CD14-positive monocyte (primary cell): Measurements from ENCODE around the gene ERBB4. TPM values are rescaled to one million over a fixed set of nuclear protein-coding genes. Genes with fewer than 3 reads are reported as not detected.

Experiments used
- DNase-seq, 3 donors: peaks; one replicate each; pipeline ENCODE4 v3.0.0-alpha.2; 2011 to 2022
- H2AFZ ChIP-seq: 2 replicates; pipeline ENCODE4 v1.6.0; 2012; ENCODE audit warnings: mild to moderate bottlenecking, low read depth, low read length, inconsistent platforms; ENCODE audit not compliant: insufficient read depth, poor library complexity, severe bottlenecking
- H3K27ac ChIP-seq, 2 donors: 1 replicate in 1 of 2; 2 replicates in 1 of 2; pipeline ENCODE4 v1.5.1; 2012 to 2013; ENCODE audit warnings: low read length in 2 of 2, control low read depth in 1 of 2, inconsistent platforms in 1 of 2, low read depth in 1 of 2, mild to moderate bottlenecking in 1 of 2
- H3K27me3 ChIP-seq, 2 donors: one replicate each; pipeline versions ENCODE4 v1.6.0 to v1.6.1; 2011 to 2013; ENCODE audit warnings: low read length in 2 of 2; ENCODE audit not compliant: control insufficient read depth in 2 of 2, insufficient read depth in 2 of 2
- H3K36me3 ChIP-seq, 2 donors: replicated peaks in 1 of 2; 1 replicate in 1 of 2; 2 replicates in 1 of 2; pipeline versions ENCODE4 v1.5.1 to v1.6.1; 2012 to 2013; ENCODE audit warnings: low read length in 2 of 2, control low read depth in 1 of 2, inconsistent platforms in 1 of 2, mild to moderate bottlenecking in 1 of 2; ENCODE audit not compliant: insufficient read depth in 2 of 2, control insufficient read depth in 1 of 2
- H3K4me1 ChIP-seq, 2 donors: 1 replicate in 1 of 2; 2 replicates in 1 of 2; pipeline versions ENCODE4 v1.5.1 to v1.6.1; 2012 to 2013; ENCODE audit warnings: low read length in 2 of 2, control low read depth in 1 of 2, inconsistent platforms in 1 of 2, mild to moderate bottlenecking in 1 of 2, moderate library complexity in 1 of 2; ENCODE audit not compliant: insufficient read depth in 2 of 2, control insufficient read depth in 1 of 2
- H3K4me2 ChIP-seq: replicated peaks from 2 replicates; pipeline ENCODE3; 2012; ENCODE audit warnings: low read length, moderate library complexity, mild to moderate bottlenecking; ENCODE audit not compliant: poor library complexity, severe bottlenecking; ENCODE audit errors: extremely low read depth
- H3K4me3 ChIP-seq, 3 experiments: fragments of 200-600 bp in 1 of 3; sonication (generic) in 1 of 3; replicated peaks in 1 of 3; 1 replicate in 2 of 3; 2 replicates in 1 of 3; pipeline ENCODE4 v1.5.1; 2011 to 2013; ENCODE audit warnings: low read length in 3 of 3, mild to moderate bottlenecking in 3 of 3, control low read depth in 2 of 3, low read depth in 2 of 3, inconsistent platforms in 1 of 3, moderate library complexity in 1 of 3
- H3K79me2 ChIP-seq: 2 replicates; pipeline ENCODE4 v1.6.0; 2012; ENCODE audit warnings: mild to moderate bottlenecking, control low read depth, inconsistent platforms, low read length, moderate library complexity; ENCODE audit not compliant: insufficient read depth
- H3K9ac ChIP-seq: 2 replicates; pipeline ENCODE4 v1.6.0; 2017; ENCODE audit warnings: low read length, mild to moderate bottlenecking; ENCODE audit not compliant: insufficient read depth, poor library complexity, severe bottlenecking
- H3K9me3 ChIP-seq, 2 donors: replicated peaks in 1 of 2; 1 replicate in 1 of 2; 2 replicates in 1 of 2; pipeline versions ENCODE4 v1.5.1 to v1.6.1; 2012 to 2013; ENCODE audit warnings: low read length in 2 of 2, control low read depth in 1 of 2; ENCODE audit not compliant: control insufficient read depth in 1 of 2, insufficient read depth in 1 of 2
- H4K20me1 ChIP-seq: 2 replicates; pipeline ENCODE4 v1.6.0; 2012; ENCODE audit warnings: mild to moderate bottlenecking, low read length, control low read depth, moderate library complexity; ENCODE audit not compliant: insufficient read depth
- H3K27ac Mint-ChIP-seq, 7 donors: one replicate each; pipeline ENCODE4 v1.8.0; 2020; ENCODE audit warnings: mild to moderate bottlenecking in 7 of 7, mixed read lengths in 7 of 7, moderate library complexity in 6 of 7, inconsistent platforms in 2 of 7
- H3K27me3 Mint-ChIP-seq, 3 donors: one replicate each; pipeline ENCODE4 v1.8.0; 2021 to 2022; ENCODE audit warnings: low read depth in 3 of 3, mild to moderate bottlenecking in 3 of 3, mixed read lengths in 3 of 3, moderate library complexity in 3 of 3, inconsistent platforms in 1 of 3
- H3K36me3 Mint-ChIP-seq, 2 donors: one replicate each; pipeline ENCODE4 v1.8.0; 2020; ENCODE audit warnings: mixed read lengths in 2 of 2, inconsistent platforms in 1 of 2, mild to moderate bottlenecking in 1 of 2
- H3K4me1 Mint-ChIP-seq: one replicate; pipeline ENCODE4 v1.8.0; 2020; ENCODE audit warnings: mild to moderate bottlenecking, mixed read lengths
- H3K4me3 Mint-ChIP-seq, 2 donors: one replicate each; pipeline ENCODE4 v1.8.0; 2020; ENCODE audit warnings: mild to moderate bottlenecking in 2 of 2, mixed read lengths in 2 of 2, moderate library complexity in 1 of 2
- H3K9me3 Mint-ChIP-seq, 7 donors: one replicate each; pipeline ENCODE4 v1.8.0; 2020 to 2022; ENCODE audit warnings: mixed read lengths in 7 of 7, mild to moderate bottlenecking in 6 of 7, moderate library complexity in 6 of 7, inconsistent platforms in 2 of 7
- CTCF ChIP-seq: fragments of 200-600 bp; IDR thresholded peaks from one replicate; pipeline ENCODE4 v1.8.0; 2022; ENCODE audit warnings: antibody characterized with exemption, mild to moderate bottlenecking
- WGBS: methylation state at CpG from one replicate; pipeline ENCODE4 v1.1.5; 2013; ENCODE audit warnings: missing lambda C conversion rate; ENCODE audit not compliant: insufficient coverage; 5-methylcytosine and 5-hydroxymethylcytosine counted together
- intact Hi-C, 2 donors: fragments of 100-400 bp; cut with micrococcal nuclease; formaldehyde crosslinking; loops; one replicate each; pipeline versions ENCODE4 v1.15.0 to v1.15.1; 2023
- polyA plus RNA-seq, 3 donors: library from polyadenylated mRNA; depleted of rRNA in 1 of 3; unstranded in 2 of 3; stranded (reverse) in 1 of 3; fragments of 300-500 nt in 2 of 3; fragments of >200 nt in 1 of 3; fragmentation: Illumina TruSeq in 2 of 3; gene quantifications; 1 replicate in 2 of 3; 2 replicates in 1 of 3; pipeline ENCODE4 v1.2.3, GENCODE V29; 2012 to 2021

Gene ERBB4
- polyA plus RNA-seq, 3 donors = not detected

GRCh38 chr2:212227755-212228154 is 310.8 kb downstream of the ERBB4 start:
- peaks cover 0 to 5% (median 0%) of the 10 kb centered on the region in 7 donors for H3K9me3 Mint-ChIP-seq
- no peak overlapping the region for H3K27ac Mint-ChIP-seq
- no peak overlapping the region for H3K27ac ChIP-seq
- H3K36me3 Mint-ChIP-seq = no peaks in the 10 kb centered on the region
- intact Hi-C loops = no loop called here
- no peaks in the 10 kb centered on the region for H3K27me3 ChIP-seq
- DNase-seq = no peak
- H3K4me3 Mint-ChIP-seq = no peak overlapping the region
- no peak overlapping the region for H3K4me3 ChIP-seq
- H3K4me1 ChIP-seq = no peaks in the 10 kb centered on the region
- no peak overlapping the region for H2AFZ ChIP-seq
- no peaks in the 10 kb centered on the region for H3K9me3 ChIP-seq
- H3K9ac ChIP-seq = no peak overlapping the region
- H3K27me3 Mint-ChIP-seq = peaks cover 0 to 1% (median 0%) of the 10 kb centered on the region in 3 donors
- no peaks in the 10 kb centered on the region for H4K20me1 ChIP-seq
- TF ChIP-seq CTCF = no peak
- no peak overlapping the region for H3K4me2 ChIP-seq
- H3K36me3 ChIP-seq = no peaks in the 10 kb centered on the region
- H3K4me1 Mint-ChIP-seq = no peaks in the 10 kb centered on the region
- WGBS = no CpG with 5 or more reads among the region's 4 CpGs
- H3K79me2 ChIP-seq = no peaks in the 10 kb centered on the region

- H3K27me3 Mint-ChIP-seq = peaks cover 0 to 1% (median 0%) of the 10 kb centered on the region in 3 donors
- no peaks in the 10 kb centered on the region for H3K36me3 ChIP-seq
- H3K27me3 ChIP-seq = no peaks in the 10 kb centered on the region
- no peaks in the 10 kb centered on the region for H3K4me1 ChIP-seq
- H2AFZ ChIP-seq = no peak overlapping the region
- H3K4me2 ChIP-seq = no peak overlapping the region
- no peak overlapping the region for H3K9ac ChIP-seq
- H3K36me3 Mint-ChIP-seq = no peaks in the 10 kb centered on the region
- WGBS = 78% methylated on average over 1 of the region's 1 CpG
- H3K27ac Mint-ChIP-seq = no peak overlapping the region
- H3K9me3 ChIP-seq = no peaks in the 10 kb centered on the region
- intact Hi-C loops = no loop called here
- peaks cover 0 to 5% (median 0%) of the 10 kb centered on the region in 7 donors for H3K9me3 Mint-ChIP-seq
- H3K27ac ChIP-seq = no peak overlapping the region
- H3K79me2 ChIP-seq = no peaks in the 10 kb centered on the region
- no peak for TF ChIP-seq CTCF
- no peaks in the 10 kb centered on the region for H4K20me1 ChIP-seq
- H3K4me3 Mint-ChIP-seq = no peak overlapping the region
- no peak for DNase-seq
- H3K4me3 ChIP-seq = no peak overlapping the region
- H3K4me1 Mint-ChIP-seq = no peaks in the 10 kb centered on the region
These were observed 312.5 kb downstream of the ERBB4 start for GRCh38 chr2:212226114-212226513.
